ENCODE results near the gene C1orf167.
"Not testable (repeated sequence)": the region's sequence is repeated elsewhere in the genome, so short reads cannot be mapped to it uniquely, and the experiment has no call there.

Gene C1orf167

GRCh38 chr1:11803924-11804665 is 42.1 kb downstream of the C1orf167 start:
- not testable (repeated sequence) for DNase-seq

- DNase-seq: no peak
Measured at GRCh38 chr1:11804666-11805421, 42.9 kb downstream of the C1orf167 start.

- DNase-seq: peak; percentile 96 to 97
Measured at GRCh38 chr1:11805422-11806306, 43.7 kb downstream of the C1orf167 start, which contains the start of the genes CLCN6 and MTHFR. Gene CLCN6 (plus strand): TSS chr1:11806191. CDS start chr1:11806263, 72 bp downstream. Gene MTHFR (minus strand): TSS chr1:11805964. CDS start chr1:11803116, 2,848 bp downstream.

- no peak for DNase-seq
Measured at GRCh38 chr1:11806307-11806936, 44.4 kb downstream of the C1orf167 start.

- no peak for DNase-seq
Measured at GRCh38 chr1:11807133-11807532, 45.1 kb downstream of the C1orf167 start.

- DNase-seq: no peak
Measured at GRCh38 chr1:11813021-11813420, 51.0 kb downstream of the C1orf167 start.

GRCh38 chr1:11817192-11817591 is 55.2 kb downstream of the C1orf167 start:
- DNase-seq: no peak

- DNase-seq: no peak
Measured at GRCh38 chr1:11822091-11822490, 60.1 kb downstream of the C1orf167 start.

GRCh38 chr1:11823366-11824137 is 61.6 kb downstream of the C1orf167 start:
- no peak for DNase-seq

GRCh38 chr1:11825131-11825530 is 63.1 kb downstream of the C1orf167 start:
- DNase-seq: no peak

- DNase-seq: no peak
Measured at GRCh38 chr1:11826946-11827345, 65.0 kb downstream of the C1orf167 start.

GRCh38 chr1:11828511-11828910 is 66.5 kb downstream of the C1orf167 start:
- DNase-seq: no peak

GRCh38 chr1:11831945-11832725 is 70.1 kb downstream of the C1orf167 start:
- DNase-seq: no peak

- DNase-seq: no peak
Measured at GRCh38 chr1:11833497-11833896, 71.5 kb downstream of the C1orf167 start.

GRCh38 chr1:11833900-11834299 is 71.9 kb downstream of the C1orf167 start:
- DNase-seq: no peak

GRCh38 chr1:11835441-11836225 is 73.6 kb downstream of the C1orf167 start:
- DNase-seq: no peak

GRCh38 chr1:11836955-11837766 is 75.2 kb downstream of the C1orf167 start:
- no peak for DNase-seq

GRCh38 chr1:11837767-11838348 is 75.9 kb downstream of the C1orf167 start:
- DNase-seq: no peak

Data from cerebellar nuclear complex (tissue), 1 donor.